Measurements from ENCODE around the gene ABCC9.
"Not testable (repeated sequence)": the region's sequence is repeated elsewhere in the genome, so short reads cannot be mapped to it uniquely, and the experiment has no call there.

ABCC9 gene

GRCh38 chr12:21933656-21934055 lies 7.6 kb downstream of the ABCC9 start:
- no peak for DNase-seq

DNA sequence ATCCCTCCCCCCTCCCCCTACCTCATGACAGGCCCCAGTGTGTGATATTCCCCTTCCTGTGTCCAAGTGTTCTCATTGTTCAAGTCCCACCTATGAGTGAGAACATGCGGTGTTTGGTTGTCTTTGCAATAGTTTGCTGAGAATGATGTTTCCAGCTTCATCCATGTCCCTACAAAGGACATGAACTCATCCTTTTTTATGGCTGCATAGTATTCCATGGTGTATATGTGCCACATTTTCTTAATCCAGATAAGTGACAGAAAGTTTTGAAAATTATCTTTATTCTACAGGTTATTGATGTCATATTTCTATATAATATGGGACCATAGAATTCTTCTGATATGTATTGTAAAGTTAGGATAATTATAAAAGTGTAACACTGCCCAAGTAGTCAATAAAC lies 11.3 kb downstream of the ABCC9 start:
- not testable (repeated sequence) for DNase-seq

DNA sequence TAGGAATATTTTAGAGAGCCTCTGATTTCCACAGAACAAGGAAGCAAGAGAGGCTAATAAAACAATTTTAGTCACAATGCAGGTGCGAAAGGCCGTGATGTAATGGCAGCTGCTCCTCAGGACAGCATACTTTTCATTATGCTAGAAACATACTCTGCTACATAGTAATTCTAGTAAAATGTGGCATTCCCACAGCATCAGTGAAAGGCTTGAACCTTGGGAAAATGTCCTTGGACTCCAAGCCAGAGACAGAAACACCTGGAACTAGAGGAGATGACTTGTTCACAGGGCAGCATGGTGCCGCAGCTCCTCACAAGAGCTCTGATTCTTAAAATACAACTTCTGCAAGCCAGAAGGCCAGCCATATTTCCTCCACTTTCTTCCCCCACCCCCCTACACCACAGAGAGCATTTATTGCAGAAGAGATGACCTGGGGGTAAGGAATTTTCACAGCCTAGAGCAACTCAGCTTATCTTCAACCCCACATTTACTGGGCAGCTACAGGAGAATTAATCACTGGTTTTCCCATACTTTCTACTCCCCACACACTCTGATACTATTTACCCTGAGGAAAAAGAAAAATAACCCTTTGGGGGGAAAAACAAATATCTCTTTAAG lies 15.8 kb downstream of the ABCC9 start:
- no peak for DNase-seq

DNA sequence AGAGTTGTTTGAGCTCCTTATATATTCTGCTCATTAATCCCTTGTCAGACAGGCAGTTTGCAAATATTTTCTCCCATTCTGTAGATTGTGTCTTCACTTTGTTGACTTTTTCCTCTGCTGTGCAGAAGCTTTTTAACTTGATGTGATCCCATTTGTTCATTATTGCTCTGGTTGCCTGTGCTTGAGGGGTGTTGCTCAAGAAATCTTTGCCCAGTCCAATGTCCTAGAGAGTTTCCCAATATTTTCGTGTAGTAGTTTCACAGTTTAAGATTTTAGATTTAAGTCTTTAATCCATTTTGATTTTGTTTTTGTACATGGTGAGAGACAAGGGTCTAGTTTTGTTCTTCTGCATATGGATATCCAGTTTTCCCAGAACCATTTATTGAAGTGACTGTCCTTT lies 19.8 kb downstream of the ABCC9 start:
- DNase-seq, result no peak

GRCh38 chr12:21918456-21918855 lies 22.8 kb downstream of the ABCC9 start:
- no peak for DNase-seq

DNA sequence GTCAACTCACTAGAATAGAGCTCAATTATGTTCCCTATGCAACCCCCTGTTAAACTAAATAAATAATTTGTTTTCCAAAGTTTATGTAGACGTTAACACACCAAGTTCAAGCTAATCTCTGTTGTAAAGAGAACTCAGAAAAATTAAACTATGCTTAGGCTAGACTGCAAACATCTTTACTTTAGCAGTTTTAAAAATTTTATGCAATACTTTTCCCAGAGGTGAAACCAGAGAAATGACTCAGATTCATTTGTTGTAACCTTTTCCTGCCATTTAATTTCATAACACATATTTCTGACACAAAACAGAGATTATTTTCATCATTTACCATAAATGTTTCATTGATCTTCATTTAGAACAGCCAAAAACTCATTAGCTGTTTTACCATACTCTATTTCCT lies 27.4 kb downstream of the ABCC9 start:
- no peak for DNase-seq

GRCh38 chr12:21912318-21912717 lies 28.9 kb downstream of the ABCC9 start:
- no peak for DNase-seq

- no peak for DNase-seq
These were observed 29.4 kb downstream of the ABCC9 start for GRCh38 chr12:21911832-21912231.

DNA sequence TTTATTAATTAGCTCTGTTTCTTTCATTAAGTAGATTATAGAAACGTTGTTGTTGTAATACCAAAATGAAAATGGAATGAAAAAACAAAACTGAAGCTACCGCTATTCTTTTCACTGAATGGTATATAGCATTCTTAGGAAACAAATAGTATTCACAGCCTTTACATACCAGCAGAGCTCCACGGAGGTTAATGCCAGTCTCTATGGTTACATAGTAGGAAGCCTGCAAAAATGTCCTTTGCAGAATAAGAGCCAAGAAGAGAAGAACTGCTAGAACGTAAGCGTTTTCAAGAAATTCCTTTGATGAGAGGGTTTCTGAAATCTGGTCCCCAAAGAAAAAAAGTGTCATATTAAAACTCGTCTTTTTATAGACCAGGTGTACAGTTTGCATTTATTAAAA lies 30.6 kb downstream of the ABCC9 start:
- no peak for DNase-seq

DNA sequence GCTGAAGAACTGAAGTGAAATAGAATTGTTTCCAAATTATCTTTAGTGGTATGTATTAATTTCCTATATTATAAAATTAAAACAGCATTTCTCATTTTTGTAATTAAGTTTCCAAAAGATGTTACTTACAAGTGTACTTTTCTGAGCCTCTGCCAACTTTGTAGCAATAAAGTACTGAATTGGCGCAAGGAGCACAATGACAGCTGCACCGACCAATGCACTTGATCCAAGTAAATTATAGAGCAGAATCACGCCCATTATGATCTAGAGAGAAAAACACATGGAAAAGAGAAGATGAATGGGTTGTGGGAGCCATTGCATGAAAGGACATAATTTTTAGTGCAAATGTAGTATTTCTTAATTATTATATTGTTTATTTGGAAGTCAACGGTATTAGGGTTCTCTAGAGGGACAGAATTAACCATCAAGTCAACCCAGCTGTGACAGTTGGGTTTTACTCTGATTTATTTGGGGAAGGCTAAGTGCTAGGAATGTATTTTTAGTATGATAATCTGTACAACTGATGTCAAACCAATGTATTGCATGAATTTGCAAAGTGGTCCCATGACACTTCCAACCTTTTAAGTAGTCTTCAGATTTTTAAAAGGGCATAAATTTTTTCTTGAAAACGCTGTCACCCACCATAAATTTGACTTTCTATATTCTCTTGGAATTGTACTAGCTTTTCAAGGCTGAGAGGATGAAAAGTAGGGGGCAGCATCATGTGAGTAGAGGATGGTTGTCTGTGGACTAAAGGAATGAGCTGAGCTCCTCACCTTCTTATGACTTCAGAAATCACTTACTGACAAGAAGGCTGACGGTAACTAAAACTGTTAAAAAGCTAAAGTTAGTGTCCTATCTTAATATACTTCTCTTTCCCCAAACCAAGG lies 33.0 kb downstream of the ABCC9 start:
- no peak for DNase-seq

- DNase-seq, result no peak
These were observed 34.2 kb downstream of the ABCC9 start for GRCh38 chr12:21906919-21907493.

DNA sequence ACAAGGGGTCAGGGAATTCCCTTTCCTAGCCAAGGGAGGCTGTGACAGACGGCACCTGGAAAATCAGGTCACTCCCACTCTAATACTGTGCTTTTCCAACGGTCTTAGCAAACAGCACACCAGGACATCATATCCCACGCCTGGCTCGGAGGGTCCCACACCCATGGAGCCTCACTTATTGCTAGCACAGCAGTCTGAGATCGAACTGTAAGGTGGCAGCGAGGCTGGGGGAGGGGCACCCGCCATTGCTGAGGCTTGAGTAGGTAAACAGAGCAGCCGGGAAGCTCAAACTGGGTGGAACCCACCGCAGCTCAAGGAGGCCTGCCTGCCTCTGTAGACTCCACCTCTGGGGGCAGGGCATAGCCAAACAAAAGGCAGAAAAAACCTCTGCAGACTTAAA lies 41.7 kb downstream of the ABCC9 start:
- not testable (repeated sequence) for DNase-seq

- DNase-seq, result no peak
These were observed 45.6 kb downstream of the ABCC9 start for GRCh38 chr12:21895651-21896050.

- DNase-seq, result no peak
These were observed 46.2 kb downstream of the ABCC9 start for GRCh38 chr12:21894792-21895595.

DNA sequence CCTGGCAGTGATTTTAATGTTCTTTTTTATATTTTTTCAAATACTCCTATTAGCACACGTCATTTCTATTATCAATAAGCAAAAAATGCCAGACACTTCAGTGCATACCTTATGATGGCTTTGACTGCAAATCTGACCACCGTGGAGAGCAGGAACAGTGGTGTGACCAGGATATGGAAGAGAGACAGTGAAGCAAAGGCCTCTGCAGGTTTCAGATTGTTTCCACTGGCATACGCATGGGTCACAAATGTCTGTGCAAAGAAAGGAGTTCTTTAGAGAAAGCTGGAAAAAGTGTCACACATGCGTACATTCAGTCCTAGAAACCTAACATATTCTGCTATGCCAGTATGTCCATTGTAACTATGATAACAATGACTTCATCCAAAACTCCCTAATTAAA lies 47.3 kb downstream of the ABCC9 start:
- no peak for DNase-seq

GRCh38 chr12:21892341-21892740 lies 48.9 kb downstream of the ABCC9 start:
- DNase-seq, result no peak

DNA sequence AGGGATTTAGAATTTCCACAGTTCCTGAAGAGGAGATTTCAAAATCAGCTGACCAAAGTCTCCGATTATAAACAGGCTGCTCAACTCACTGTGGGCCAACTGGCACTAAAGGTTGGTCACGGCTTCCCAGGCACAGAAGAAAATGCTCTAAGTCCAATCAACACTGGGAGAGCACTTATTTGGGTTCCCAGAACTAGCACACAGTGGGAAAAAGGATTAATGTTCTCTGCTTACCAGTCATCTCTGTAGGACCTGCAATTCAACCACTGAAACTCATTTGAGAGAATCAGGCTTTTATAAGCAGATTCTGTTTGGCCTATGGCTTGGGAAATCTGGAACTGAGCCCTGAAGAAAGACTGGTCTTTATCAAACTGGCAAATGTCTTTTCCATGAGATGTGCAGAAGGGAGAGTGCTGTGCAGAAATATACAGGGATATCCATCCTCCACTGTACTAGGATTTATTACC lies 49.4 kb downstream of the ABCC9 start:
- no peak for DNase-seq

DNA sequence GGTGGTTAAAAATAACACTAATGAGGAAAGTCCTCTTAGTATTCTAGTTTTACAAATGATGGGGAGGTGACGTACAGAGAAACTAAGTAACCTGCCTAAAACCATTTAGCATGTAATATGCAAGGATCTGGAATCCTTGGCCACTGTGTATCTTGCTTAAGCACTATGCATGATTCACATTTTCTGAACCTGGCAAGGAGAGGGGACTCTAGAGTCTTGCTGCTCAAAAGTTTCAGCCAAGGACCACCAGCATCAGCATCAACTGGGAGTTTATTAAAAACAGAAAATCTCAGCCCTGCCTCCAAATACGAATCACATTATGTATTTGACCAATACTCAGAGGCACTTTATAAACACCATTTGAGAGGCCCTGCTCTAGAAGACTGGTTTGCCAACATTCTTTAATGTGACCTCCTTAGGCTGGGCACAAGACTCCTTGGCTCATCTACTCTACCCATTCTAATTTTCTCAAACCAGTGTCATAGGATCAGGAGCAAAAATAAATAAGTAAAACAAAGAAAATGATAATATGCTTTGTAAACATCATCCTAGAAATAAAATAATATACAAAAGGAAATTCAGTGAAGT lies 52.9 kb downstream of the ABCC9 start:
- no peak for DNase-seq

GRCh38 chr12:21884936-21885335 lies 56.3 kb downstream of the ABCC9 start:
- no peak for DNase-seq

GRCh38 chr12:21882635-21883034 lies 58.6 kb downstream of the ABCC9 start:
- DNase-seq, result no peak

DNA sequence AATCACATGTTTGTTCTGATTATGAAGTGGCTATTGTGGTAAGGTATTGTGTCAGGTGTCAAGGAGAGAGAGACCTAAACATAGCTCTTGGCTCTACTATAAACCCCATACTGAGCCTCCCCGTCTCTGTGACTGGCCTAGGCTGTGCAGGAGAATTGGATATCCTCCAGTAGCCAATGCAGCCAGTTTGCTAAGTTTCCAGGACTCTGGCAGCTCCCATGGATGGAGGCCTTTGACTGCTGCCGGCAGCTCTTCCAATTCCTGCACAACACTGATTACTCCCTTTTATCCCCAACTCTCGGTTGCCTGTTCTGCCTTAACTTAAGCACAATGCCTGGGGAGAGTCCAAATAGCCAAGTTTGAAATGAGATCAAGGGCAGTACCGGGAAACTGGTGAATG lies 59.3 kb downstream of the ABCC9 start:
- no peak for DNase-seq

GRCh38 chr12:21879312-21879711 lies 61.9 kb downstream of the ABCC9 start:
- no peak for DNase-seq

Measured in activated CD4-positive, alpha-beta T cell treated with anti-CD3 and anti-CD28 coated beads, Interleukin-2, amount 50 U/mL, for 4 hours (primary cell).